Measurements from ENCODE around the gene ELK4. TPM values are rescaled to one million over a fixed set of nuclear protein-coding genes. Genes with fewer than 3 reads are reported as not detected.

ELK4 gene
- polyA plus RNA-seq, 1 of the 3 experiments (the other 2 are of a cell fraction) = 2.6 TPM

DNA sequence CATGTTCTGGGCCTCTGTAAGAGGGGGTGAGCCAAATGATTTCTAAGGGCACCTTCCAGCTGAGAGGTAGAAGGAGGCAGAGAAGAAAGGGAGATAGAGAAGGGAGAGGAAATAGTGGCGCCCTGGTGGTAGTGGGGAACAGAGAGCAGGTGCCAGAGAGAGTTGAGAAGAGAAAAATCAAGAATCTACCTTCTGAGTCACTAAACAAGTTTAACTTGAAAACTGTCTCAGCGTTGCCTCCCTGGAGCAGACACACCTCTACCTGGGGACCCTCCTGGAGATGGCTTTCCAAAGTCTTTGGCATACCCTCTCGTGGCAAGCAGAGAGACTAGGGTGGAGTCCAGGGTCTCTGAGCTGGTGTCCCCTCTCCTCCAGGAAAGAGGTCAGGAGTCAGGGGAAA is 49.6 kb upstream of the ELK4 start:
- H3K9me3 ChIP-seq = no peaks in the 10 kb centered on the region
- H3K79me2 ChIP-seq (ENCODE audit: insufficient read depth) = peaks cover 32% of the 10 kb centered on the region
- no peak for DNase-seq
- no peak overlapping the region for H3K4me3 ChIP-seq (ENCODE audit: low read depth in 2 of 2, low read length in 1 of 2)
- 88% methylated on average over 3 of the region's 3 CpGs for WGBS (ENCODE audit: low lambda C conversion rate)
- H4K20me1 ChIP-seq (ENCODE audit: insufficient read depth) = no peaks in the 10 kb centered on the region
- no peaks in the 10 kb centered on the region for H3K9me2 ChIP-seq
- CTCF ChIA-PET = interaction anchor here (1.3 to 18.5 kb wide), 8 partner anchors 9 to 296 kb away, joined by 3 to 214 read pairs (median 6); partner anchors contain the start of gene ELK4
- H3K4me2 ChIP-seq = no peak overlapping the region
- no peak overlapping the region for H3K27ac ChIP-seq (ENCODE audit: low read depth in 2 of 2, low read length in 1 of 2)
- peaks cover 8 to 12% of the 10 kb centered on the region in 2 experiments; a peak in 1 of 4 replicates for H3K4me1 ChIP-seq (ENCODE audit: control insufficient read depth in 1 of 2, insufficient read depth in 2 of 2, low read depth in 1 of 2, low read length in 1 of 2)
- H3K36me3 ChIP-seq (replicated peaks in 1 of 2; ENCODE audit: control insufficient read depth in 1 of 2, insufficient read depth in 2 of 2, low read length in 1 of 2) = no peaks in the 10 kb centered on the region
- no peak overlapping the region for H2AFZ ChIP-seq (ENCODE audit: low read depth)
- H3K27me3 ChIP-seq (ENCODE audit: insufficient read depth) = no peaks in the 10 kb centered on the region
- H3F3A ChIP-seq (replicated peaks; ENCODE audit: insufficient read depth) = no peaks in the 10 kb centered on the region
- TF ChIP-seq, protein P1, sequence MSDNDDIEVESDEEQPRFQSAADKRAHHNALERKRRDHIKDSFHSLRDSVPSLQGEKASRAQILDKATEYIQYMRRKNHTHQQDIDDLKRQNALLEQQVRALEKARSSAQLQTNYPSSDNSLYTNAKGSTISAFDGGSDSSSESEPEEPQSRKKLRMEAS (IDR thresholded peaks at IDR 0.05; ENCODE audit: low read depth) = no peak
- no peak for TF ChIP-seq YY1 (IDR thresholded peaks at IDR 0.05; ENCODE audit: low read depth)
- TF ChIP-seq SMC3 (IDR thresholded peaks at IDR 0.05; ENCODE audit: low read depth, low read length) = no peak
- TF ChIP-seq RXRA (IDR thresholded peaks at IDR 0.05; ENCODE audit: borderline replicate concordance, low read depth) = no peak
- TF ChIP-seq, protein P2, sequence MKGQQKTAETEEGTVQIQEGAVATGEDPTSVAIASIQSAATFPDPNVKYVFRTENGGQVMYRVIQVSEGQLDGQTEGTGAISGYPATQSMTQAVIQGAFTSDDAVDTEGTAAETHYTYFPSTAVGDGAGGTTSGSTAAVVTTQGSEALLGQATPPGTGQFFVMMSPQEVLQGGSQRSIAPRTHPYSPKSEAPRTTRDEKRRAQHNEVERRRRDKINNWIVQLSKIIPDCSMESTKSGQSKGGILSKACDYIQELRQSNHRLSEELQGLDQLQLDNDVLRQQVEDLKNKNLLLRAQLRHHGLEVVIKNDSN (IDR thresholded peaks at IDR 0.05; ENCODE audit: borderline replicate concordance, low read depth) = no peak
- no peak for TF ChIP-seq FOXM1 (IDR thresholded peaks at IDR 0.05; ENCODE audit: low read depth)
- TF ChIP-seq, protein P3, sequence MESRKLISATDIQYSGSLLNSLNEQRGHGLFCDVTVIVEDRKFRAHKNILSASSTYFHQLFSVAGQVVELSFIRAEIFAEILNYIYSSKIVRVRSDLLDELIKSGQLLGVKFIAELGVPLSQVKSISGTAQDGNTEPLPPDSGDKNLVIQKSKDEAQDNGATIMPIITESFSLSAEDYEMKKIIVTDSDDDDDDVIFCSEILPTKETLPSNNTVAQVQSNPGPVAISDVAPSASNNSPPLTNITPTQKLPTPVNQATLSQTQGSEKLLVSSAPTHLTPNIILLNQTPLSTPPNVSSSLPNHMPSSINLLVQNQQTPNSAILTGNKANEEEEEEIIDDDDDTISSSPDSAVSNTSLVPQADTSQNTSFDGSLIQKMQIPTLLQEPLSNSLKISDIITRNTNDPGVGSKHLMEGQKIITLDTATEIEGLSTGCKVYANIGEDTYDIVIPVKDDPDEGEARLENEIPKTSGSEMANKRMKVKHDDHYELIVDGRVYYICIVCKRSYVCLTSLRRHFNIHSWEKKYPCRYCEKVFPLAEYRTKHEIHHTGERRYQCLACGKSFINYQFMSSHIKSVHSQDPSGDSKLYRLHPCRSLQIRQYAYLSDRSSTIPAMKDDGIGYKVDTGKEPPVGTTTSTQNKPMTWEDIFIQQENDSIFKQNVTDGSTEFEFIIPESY (IDR thresholded peaks at IDR 0.05; ENCODE audit: borderline replicate concordance, low read depth) = no peak
- no peak for TF ChIP-seq GABPA (IDR thresholded peaks at IDR 0.05; ENCODE audit: low read depth)
- TF ChIP-seq ELF1 (IDR thresholded peaks at IDR 0.05) = no peak
- TF ChIP-seq MXI1 (IDR thresholded peaks at IDR 0.05; ENCODE audit: low read depth, low read length) = no peak
- no peak for TF ChIP-seq NRF1 (IDR thresholded peaks at IDR 0.05; ENCODE audit: low read depth, low read length)
- no peak for TF ChIP-seq RFX5 (IDR thresholded peaks at IDR 0.05; ENCODE audit: low read length)
- TF ChIP-seq FOSL2 (IDR thresholded peaks at IDR 0.05; ENCODE audit: borderline replicate concordance, low read depth) = no peak
- TF ChIP-seq TAF1 (IDR thresholded peaks at IDR 0.05; ENCODE audit: borderline replicate concordance, low read depth, low read length) = no peak
- no peak for TF ChIP-seq GATA2 (CRISPR knock-in tag; IDR thresholded peaks at IDR 0.05)
- no peak for TF ChIP-seq TCF12 (IDR thresholded peaks at IDR 0.05)
- TF ChIP-seq, protein P4, sequence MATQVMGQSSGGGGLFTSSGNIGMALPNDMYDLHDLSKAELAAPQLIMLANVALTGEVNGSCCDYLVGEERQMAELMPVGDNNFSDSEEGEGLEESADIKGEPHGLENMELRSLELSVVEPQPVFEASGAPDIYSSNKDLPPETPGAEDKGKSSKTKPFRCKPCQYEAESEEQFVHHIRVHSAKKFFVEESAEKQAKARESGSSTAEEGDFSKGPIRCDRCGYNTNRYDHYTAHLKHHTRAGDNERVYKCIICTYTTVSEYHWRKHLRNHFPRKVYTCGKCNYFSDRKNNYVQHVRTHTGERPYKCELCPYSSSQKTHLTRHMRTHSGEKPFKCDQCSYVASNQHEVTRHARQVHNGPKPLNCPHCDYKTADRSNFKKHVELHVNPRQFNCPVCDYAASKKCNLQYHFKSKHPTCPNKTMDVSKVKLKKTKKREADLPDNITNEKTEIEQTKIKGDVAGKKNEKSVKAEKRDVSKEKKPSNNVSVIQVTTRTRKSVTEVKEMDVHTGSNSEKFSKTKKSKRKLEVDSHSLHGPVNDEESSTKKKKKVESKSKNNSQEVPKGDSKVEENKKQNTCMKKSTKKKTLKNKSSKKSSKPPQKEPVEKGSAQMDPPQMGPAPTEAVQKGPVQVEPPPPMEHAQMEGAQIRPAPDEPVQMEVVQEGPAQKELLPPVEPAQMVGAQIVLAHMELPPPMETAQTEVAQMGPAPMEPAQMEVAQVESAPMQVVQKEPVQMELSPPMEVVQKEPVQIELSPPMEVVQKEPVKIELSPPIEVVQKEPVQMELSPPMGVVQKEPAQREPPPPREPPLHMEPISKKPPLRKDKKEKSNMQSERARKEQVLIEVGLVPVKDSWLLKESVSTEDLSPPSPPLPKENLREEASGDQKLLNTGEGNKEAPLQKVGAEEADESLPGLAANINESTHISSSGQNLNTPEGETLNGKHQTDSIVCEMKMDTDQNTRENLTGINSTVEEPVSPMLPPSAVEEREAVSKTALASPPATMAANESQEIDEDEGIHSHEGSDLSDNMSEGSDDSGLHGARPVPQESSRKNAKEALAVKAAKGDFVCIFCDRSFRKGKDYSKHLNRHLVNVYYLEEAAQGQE (IDR thresholded peaks at IDR 0.05; ENCODE audit: low read depth, low read length) = no peak
- POLR2A ChIA-PET = no interaction called here
- no peak overlapping the region for H3K9ac ChIP-seq

Measured in SK-N-SH (cell line).